Activated CD4-positive, alpha-beta T cell treated with anti-CD3 and anti-CD28 coated beads for 36 hours (primary cell): ENCODE measurements around the gene KIF24. TPM values are rescaled to one million over a fixed set of nuclear protein-coding genes. Genes with fewer than 3 reads are reported as not detected.

Experiments used
- ATAC-seq: fragments of 200-7000 bp; cut with Tn5 transposase; one replicate; pipeline ENCODE4 v1.10.0; 2021; ENCODE audit warnings: mild to moderate bottlenecking, moderate library complexity
- CTCF ChIA-PET: fragments of 350-600 bp; sonication (Branson Sonifier 250); formaldehyde crosslinking; loops from one replicate; lab custom pipeline; 2021; ENCODE audit warnings: antibody characterized with exemption; lab: Charles Lee
- POLR2A ChIA-PET: fragments of 350-600 bp; sonication (Branson Sonifier 250); formaldehyde crosslinking; loops from one replicate; lab custom pipeline; 2021; ENCODE audit warnings: antibody characterized with exemption, inconsistent platforms; lab: Charles Lee
- DNase-seq: peaks from one replicate; pipeline ENCODE4 v3.0.0-alpha.2; 2020
- H3K27ac Mint-ChIP-seq: one replicate; pipeline ENCODE4 v1.8.0; 2021; ENCODE audit warnings: mixed read lengths
- H3K27me3 Mint-ChIP-seq: one replicate; pipeline ENCODE4 v1.8.0; 2021; ENCODE audit warnings: mixed read lengths
- H3K36me3 Mint-ChIP-seq: one replicate; pipeline ENCODE4 v1.8.0; 2021; ENCODE audit warnings: low read depth, mixed read lengths
- H3K4me1 Mint-ChIP-seq: one replicate; pipeline ENCODE4 v1.8.0; 2021; ENCODE audit warnings: mixed read lengths
- H3K4me3 Mint-ChIP-seq: one replicate; pipeline ENCODE4 v1.8.0; 2021; ENCODE audit warnings: mild to moderate bottlenecking, moderate library complexity, mixed read lengths
- H3K9me3 Mint-ChIP-seq: one replicate; pipeline ENCODE4 v1.8.0; 2021; ENCODE audit warnings: low read depth, mixed read lengths
- intact Hi-C, 2 experiments: fragments of 100-400 bp; cut with DNase I in 1 of 2; cut with micrococcal nuclease in 1 of 2; formaldehyde crosslinking; loops; one replicate each; pipeline versions ENCODE4 v1.14.2 to v1.15.1; 2022 to 2024; cut with DNase I, micrococcal nuclease
- total RNA-seq, 2 experiments: library from RNA; stranded (reverse); gene quantifications; one replicate each; pipeline ENCODE4 v1.2.3, GENCODE V29; 2021

Gene KIF24
- total RNA-seq, 2 experiments from 2014 or later, result 5.9 to 7.7 TPM

DNA sequence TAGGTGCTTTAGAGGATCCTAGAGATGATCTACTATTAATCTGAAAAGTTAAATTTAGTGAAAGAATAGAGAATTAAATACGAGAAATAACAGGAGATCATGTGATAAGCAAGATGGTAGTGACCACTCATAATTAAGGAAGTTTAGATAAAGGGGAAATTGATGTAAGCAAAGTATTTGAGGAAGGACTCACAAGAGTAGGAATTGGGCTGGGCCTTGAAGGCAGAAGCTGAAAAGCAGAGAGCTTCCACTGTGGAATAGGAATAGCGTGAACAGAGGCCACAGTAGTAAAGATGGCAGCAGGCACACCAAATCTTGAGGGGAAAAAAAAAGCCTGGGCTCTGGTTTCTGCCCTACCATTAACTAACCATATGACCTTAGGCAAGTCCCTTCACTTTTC is 38.0 kb downstream of the KIF24 start:
- ChIA-PET CTCF (interaction anchor here (0.6 kb wide), 1 partner anchor 52 kb away, joined by 3 read pairs; no protein-coding TSS in a partner anchor), POLR2A (no interaction called here)
- Mint-ChIP-seq H3K27ac (no peak overlapping the region), H3K4me3 (no peak overlapping the region), H3K4me1 (no peaks in the 10 kb centered on the region), H3K9me3 (no peaks in the 10 kb centered on the region), H3K27me3 (no peaks in the 10 kb centered on the region), H3K36me3 (peaks cover 3% of the 10 kb centered on the region)
- DNase-seq, result no peak
- intact Hi-C loops, result no loop called here
- ATAC-seq, result no peak

DNA sequence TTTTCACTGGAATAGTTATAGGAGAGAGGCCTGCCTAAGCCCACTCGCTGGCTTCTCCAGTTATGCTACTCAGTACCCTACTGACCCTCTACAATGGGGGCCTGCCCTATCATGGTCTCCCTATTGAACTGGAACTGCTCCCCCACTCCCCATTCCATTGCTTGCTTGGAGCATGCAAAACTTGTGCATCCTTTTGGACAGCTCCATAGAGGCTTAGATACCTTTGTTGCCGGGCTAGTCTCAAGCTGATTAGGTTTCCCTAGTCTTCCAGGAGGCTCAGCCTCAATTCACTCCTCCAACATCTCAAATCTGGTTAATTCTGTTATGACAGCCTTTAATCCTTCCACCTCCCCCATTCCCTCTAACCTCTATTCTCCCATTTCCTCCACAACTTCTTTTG is 39.9 kb downstream of the KIF24 start:
- Mint-ChIP-seq H3K27me3 (no peaks in the 10 kb centered on the region), H3K9me3 (no peaks in the 10 kb centered on the region), H3K27ac (no peak overlapping the region), H3K4me3 (no peak overlapping the region), H3K4me1 (no peaks in the 10 kb centered on the region), H3K36me3 (peaks cover 3% of the 10 kb centered on the region)
- intact Hi-C loops, result no loop called here
- ATAC-seq, result no peak
- ChIA-PET POLR2A (no interaction called here), CTCF (no interaction called here)
- DNase-seq, result no peak

DNA sequence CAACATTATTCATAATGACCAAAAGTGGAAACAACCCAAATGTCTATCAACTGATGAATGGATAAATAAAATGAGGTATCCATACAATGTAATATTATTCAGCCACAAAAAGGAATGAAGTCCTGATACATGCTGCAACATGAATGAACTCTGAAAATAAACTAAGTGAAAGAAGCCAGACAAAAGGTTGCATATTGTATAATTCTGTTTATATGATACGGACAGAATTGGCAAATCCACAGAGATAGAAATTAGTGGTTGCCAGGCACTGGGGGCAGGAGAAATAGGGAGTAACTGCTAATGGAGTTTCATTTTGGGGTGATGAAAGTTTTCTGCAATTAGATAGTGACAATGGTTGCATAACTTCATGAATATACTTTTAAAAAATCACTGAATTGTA is 47.0 kb downstream of the KIF24 start:
- intact Hi-C loops, result no loop called here
- ChIA-PET CTCF (no interaction called here), POLR2A (no interaction called here)
- ATAC-seq (no peak), DNase-seq (no peak)
- no peaks in the 10 kb centered on the region for H3K9me3 Mint-ChIP-seq
- peaks cover 3% of the 10 kb centered on the region for H3K36me3 Mint-ChIP-seq
- no peaks in the 10 kb centered on the region for H3K27me3 Mint-ChIP-seq
- H3K4me3 Mint-ChIP-seq, result no peak overlapping the region
- peaks cover 4% of the 10 kb centered on the region for H3K4me1 Mint-ChIP-seq
- H3K27ac Mint-ChIP-seq, result no peak overlapping the region

DNA sequence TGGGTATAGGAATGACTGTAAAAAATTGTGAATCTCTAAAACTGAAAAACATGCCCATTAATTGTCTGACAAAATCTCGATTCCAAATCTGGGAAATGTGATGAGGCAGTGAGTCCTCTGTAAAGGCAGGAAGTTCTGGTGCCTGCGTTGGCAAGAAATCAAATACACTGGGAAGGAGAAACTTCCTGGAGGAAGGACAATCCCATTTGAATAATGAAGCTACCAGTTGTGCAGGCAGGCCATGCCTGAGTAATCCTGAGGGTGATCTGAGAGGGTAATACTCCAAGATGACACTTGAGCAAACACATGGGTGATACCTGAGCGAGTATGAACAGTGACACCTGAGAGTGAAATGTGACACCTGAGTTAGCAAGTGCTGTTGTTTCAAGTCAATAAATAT is 49.7 kb downstream of the KIF24 start:
- DNase-seq, result no peak
- H3K9me3 Mint-ChIP-seq, result no peaks in the 10 kb centered on the region
- no peaks in the 10 kb centered on the region for H3K27me3 Mint-ChIP-seq
- POLR2A ChIA-PET, result no interaction called here
- intact Hi-C loops, result loop anchor here in 1 of 2 experiments (10.0 kb wide), 1 partner anchor 65 kb away; no protein-coding TSS in a partner anchor
- no peak overlapping the region for H3K27ac Mint-ChIP-seq
- ATAC-seq, result no peak
- CTCF ChIA-PET, result interaction anchor here (1.0 kb wide), 1 partner anchor 125 kb away, joined by 3 read pairs; no protein-coding TSS in a partner anchor
- no peak overlapping the region for H3K4me3 Mint-ChIP-seq
- H3K36me3 Mint-ChIP-seq, result no peaks in the 10 kb centered on the region
- peaks cover 4% of the 10 kb centered on the region for H3K4me1 Mint-ChIP-seq

Other genes starting within 250 kb of the KIF24 start
- 10 to 100 TPM; 34.6 to 35.0 TPM for gene DCAF12, start 202.6 kb downstream of the KIF24 start, total RNA-seq
- 10 to 100 TPM; 29.5 to 43.3 TPM for gene UBAP1, start 150.2 kb downstream of the KIF24 start, total RNA-seq
- gene NUDT2, start 301 bp upstream of the KIF24 start, total RNA-seq, result 10 to 100 TPM; 14.9 to 22.9 TPM
- gene MYORG, start 47.6 kb upstream of the KIF24 start, total RNA-seq, result 1 to 10 TPM; 2.2 to 2.3 TPM
- gene FAM219A, start 129.3 kb upstream of the KIF24 start, total RNA-seq, result 10 to 100 TPM in 1 of 2 experiments, 1 to 10 TPM in 1; 9.7 to 12.9 TPM
- under 1 TPM in 1 of 2 experiments, not detected in 1; 0.34 TPM for gene DNAI1, start 129.5 kb upstream of the KIF24 start, total RNA-seq
- gene ENHO, start 193.7 kb upstream of the KIF24 start, total RNA-seq, result not detected